Stimulated activated CD8-positive, alpha-beta memory T cell treated with anti-CD3 and anti-CD28 coated beads, Interleukin-2, amount 100 ng/mL, for 1 hour (primary cell): ENCODE results near the gene OR56A1.

ENCODE experiments used
- DNase-seq, 2 donors: peaks; one replicate each; pipeline ENCODE4 v3.0.0-alpha.2; 2020; ENCODE audit warnings: low read depth in 2 of 2

The OR56A1 gene

GRCh38 chr11:5989203-5989602 lies 41.4 kb downstream of the OR56A1 start:
- no peak for DNase-seq

DNA sequence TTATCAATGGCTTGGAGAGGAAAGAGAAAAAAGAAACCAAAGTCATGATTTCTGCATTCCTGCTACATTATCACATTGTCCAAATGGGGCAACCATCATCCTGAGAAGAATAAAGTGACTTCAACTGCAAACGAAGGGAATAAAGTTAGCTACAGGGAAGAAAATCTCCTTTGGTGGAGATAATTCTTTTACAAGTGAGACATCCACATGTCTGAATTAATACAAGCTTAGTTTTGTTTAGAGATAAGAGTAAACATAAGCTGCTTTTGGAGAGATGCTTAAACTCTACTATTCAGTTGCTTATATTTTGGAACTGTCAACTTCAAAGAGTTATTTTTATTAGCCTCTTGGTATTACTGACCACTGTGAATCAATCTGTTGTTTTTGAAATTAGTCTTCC lies 43.7 kb downstream of the OR56A1 start, which contains the start of gene OR52L1:
OR52L1 (minus strand) TSS at position 101 of the 400 bp plus-strand sequence; CDS start at position 46, 55 bp downstream.
- no peak for DNase-seq

- DNase-seq = no peak
Observed at GRCh38 chr11:5983443-5983842, 47.1 kb downstream of the OR56A1 start.

- no peak for DNase-seq
Observed at GRCh38 chr11:5973530-5973929, 57.0 kb downstream of the OR56A1 start.
